ENCODE data around the gene PRRX2. TPM values are rescaled to one million over a fixed set of nuclear protein-coding genes. Genes with fewer than 3 reads are reported as not detected.

The PRRX2 gene
- total RNA-seq, 1 donor from 2014 or later = not detected

DNA sequence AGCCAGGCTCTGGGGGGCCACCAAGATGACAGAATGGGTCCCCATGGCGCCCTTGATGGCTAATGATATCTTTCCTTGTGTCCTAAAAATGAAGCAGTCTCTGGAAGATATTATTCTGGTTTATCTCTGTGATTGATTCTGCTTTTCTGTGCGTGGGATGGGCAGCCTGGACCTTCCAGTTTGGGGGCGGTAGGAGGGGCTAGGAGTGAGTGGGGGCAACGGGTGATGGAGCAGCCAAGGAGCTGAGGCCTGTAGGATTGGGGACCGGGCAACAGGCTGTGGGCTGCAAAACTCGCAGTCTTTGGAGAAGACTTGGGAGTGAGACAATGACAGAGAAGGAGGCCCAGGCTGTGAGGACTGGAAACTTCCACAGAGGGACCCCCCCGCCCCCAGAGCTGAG lies 8.8 kb downstream of the PRRX2 start:
- Histone ChIP-seq H3K4me3 (ENCODE audit: low read depth, low read length) (no peak overlapping the region), H3K27me3 (ENCODE audit: control insufficient read depth, insufficient read depth, low read length) (peaks cover 38% of the 10 kb centered on the region), H3K36me3 (ENCODE audit: control insufficient read depth, insufficient read depth, low read length) (no peaks in the 10 kb centered on the region)
- DNase-seq (ENCODE audit: low read depth) (no peak), FAIRE-seq (no peak)
- TF ChIP-seq, protein P1, sequence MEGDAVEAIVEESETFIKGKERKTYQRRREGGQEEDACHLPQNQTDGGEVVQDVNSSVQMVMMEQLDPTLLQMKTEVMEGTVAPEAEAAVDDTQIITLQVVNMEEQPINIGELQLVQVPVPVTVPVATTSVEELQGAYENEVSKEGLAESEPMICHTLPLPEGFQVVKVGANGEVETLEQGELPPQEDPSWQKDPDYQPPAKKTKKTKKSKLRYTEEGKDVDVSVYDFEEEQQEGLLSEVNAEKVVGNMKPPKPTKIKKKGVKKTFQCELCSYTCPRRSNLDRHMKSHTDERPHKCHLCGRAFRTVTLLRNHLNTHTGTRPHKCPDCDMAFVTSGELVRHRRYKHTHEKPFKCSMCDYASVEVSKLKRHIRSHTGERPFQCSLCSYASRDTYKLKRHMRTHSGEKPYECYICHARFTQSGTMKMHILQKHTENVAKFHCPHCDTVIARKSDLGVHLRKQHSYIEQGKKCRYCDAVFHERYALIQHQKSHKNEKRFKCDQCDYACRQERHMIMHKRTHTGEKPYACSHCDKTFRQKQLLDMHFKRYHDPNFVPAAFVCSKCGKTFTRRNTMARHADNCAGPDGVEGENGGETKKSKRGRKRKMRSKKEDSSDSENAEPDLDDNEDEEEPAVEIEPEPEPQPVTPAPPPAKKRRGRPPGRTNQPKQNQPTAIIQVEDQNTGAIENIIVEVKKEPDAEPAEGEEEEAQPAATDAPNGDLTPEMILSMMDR (IDR thresholded peaks at IDR 0.05; ENCODE audit: insufficient read depth, low read length, severe bottlenecking) = no peak

DNA sequence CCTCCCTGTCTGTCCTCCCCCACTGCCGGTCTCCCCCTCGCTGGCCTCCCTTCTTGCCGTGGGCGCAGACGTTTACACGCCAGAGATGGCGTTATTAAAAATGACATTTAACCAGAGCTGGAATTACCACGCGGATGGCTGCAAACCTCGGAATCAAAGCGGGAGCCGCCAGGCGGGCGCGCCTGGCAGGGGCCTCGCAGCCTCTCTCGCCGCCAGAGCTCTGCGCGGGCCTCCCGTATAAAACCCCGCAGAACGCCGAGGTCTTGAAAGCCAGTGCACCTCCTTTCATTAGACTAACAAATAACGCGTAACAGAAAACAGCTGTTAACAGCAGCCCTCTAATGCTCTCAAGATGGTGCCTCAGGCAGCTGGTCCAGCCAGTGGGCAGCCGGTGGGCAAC lies 10.2 kb downstream of the PRRX2 start:
- no peak for DNase-seq (ENCODE audit: low read depth)
- TF ChIP-seq, protein P1 (IDR thresholded peaks at IDR 0.05; ENCODE audit: insufficient read depth, low read length, severe bottlenecking) = no peak
- Histone ChIP-seq H3K36me3 (ENCODE audit: control insufficient read depth, insufficient read depth, low read length) (no peaks in the 10 kb centered on the region), H3K27me3 (ENCODE audit: control insufficient read depth, insufficient read depth, low read length) (peaks cover 40% of the 10 kb centered on the region), H3K4me3 (ENCODE audit: low read depth, low read length) (no peak overlapping the region)
- no peak for FAIRE-seq

DNA sequence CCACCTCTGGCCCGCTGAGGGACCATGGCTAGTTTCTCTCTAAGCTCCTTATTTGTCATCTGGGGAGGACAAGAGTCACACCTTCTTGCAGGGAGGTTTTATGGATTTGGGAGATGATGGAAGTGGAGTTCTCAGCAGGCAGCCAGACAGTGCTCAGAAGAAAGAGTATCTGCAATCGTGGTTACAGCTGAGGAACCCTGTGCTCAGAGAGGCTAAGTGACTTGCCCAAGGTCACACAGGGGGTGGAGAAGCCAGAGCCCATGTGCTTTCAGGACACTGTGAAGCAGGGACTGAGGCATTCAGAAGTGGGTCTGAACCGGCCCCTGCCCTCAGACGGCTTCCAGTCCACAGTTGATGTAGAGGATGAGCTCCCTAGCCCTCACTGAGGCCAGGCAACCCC lies 10.8 kb downstream of the PRRX2 start:
- TF ChIP-seq, protein P1 (IDR thresholded peaks at IDR 0.05; ENCODE audit: insufficient read depth, low read length, severe bottlenecking) = no peak
- Histone ChIP-seq H3K36me3 (ENCODE audit: control insufficient read depth, insufficient read depth, low read length) (no peaks in the 10 kb centered on the region), H3K27me3 (ENCODE audit: control insufficient read depth, insufficient read depth, low read length) (peaks cover 40% of the 10 kb centered on the region), H3K4me3 (ENCODE audit: low read depth, low read length) (no peak overlapping the region)
- FAIRE-seq (no peak), DNase-seq (ENCODE audit: low read depth) (no peak)

DNA sequence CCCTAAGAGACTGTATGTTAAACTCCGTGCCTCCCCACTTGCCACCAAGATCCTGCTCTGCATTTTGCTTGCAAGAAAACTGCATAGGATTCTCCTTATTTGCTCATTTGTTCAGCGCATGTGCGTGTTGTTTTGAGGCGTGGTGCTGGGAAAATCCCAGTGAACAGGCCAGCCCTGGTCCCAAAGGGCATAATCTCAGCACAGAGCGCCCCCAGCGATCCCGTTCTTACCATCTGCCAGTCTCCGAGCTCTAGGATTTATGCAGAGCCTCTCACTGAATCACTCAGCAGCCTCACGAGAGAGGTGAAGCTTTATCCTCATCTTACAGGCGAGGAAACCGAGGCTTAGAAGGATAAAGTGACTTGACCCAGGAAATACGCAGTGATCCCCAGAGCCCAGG lies 11.5 kb downstream of the PRRX2 start:
- peaks cover 40% of the 10 kb centered on the region for H3K27me3 ChIP-seq (ENCODE audit: control insufficient read depth, insufficient read depth, low read length)

DNA sequence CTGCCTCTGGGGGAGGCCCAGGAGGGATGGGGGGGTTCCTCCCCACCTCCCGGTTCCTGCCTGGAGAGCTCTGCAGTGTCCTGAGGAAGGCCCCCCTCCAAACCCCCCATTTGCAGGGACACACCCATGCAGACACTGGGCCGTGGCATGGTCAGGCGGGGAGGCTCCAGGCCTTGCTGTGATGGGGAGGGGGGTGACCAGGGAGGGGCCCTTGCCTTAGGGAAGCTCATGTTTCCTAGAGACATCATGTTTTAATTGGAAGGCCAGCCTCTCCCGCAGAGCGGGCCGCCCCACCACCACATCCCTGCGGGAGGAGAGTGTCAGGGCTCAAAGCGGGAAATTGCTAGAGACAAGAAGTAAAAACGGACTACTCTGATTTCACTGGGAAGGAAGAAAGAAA lies 12.0 kb downstream of the PRRX2 start:
- H3K4me3 ChIP-seq (ENCODE audit: low read depth, low read length) = no peak overlapping the region
- H3K36me3 ChIP-seq (ENCODE audit: control insufficient read depth, insufficient read depth, low read length) = no peaks in the 10 kb centered on the region
- TF ChIP-seq, protein P1 (IDR thresholded peaks at IDR 0.05; ENCODE audit: insufficient read depth, low read length, severe bottlenecking) = no peak
- peaks cover 40% of the 10 kb centered on the region for H3K27me3 ChIP-seq (ENCODE audit: control insufficient read depth, insufficient read depth, low read length)
- FAIRE-seq = no peak
- no peak for DNase-seq (ENCODE audit: low read depth)

More for the DNA sequence above, 11.5 kb downstream of the PRRX2 start:
- TF ChIP-seq, protein P1 (IDR thresholded peaks at IDR 0.05; ENCODE audit: insufficient read depth, low read length, severe bottlenecking) = no peak
- H3K4me3 ChIP-seq (ENCODE audit: low read depth, low read length) = no peak overlapping the region
- FAIRE-seq (no peak), DNase-seq (ENCODE audit: low read depth) (no peak)
- no peaks in the 10 kb centered on the region for H3K36me3 ChIP-seq (ENCODE audit: control insufficient read depth, insufficient read depth, low read length)

DNA sequence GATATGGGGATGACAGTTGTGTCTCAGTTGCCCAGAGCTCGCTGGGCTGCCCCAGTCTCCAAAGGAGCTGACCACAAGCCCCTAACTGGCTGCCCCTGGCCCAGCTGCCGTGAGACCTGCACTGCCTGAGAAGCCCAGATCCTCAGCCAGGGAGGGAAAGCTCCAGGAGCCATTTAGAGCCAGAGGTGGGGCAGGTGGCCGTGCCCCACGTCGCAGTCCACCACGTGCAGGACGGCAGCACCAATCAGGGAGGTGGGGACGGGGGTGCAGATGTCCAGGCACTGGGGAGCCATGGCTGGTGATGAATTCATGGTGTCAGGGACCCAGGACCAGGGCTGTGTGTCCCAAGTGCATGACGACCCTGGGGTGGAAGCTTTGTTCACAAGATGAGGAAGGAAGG lies 13.4 kb downstream of the PRRX2 start:
- Histone ChIP-seq H3K36me3 (ENCODE audit: control insufficient read depth, insufficient read depth, low read length) (no peaks in the 10 kb centered on the region), H3K27me3 (ENCODE audit: control insufficient read depth, insufficient read depth, low read length) (peaks cover 36% of the 10 kb centered on the region), H3K4me3 (ENCODE audit: low read depth, low read length) (no peak overlapping the region)
- TF ChIP-seq, protein P1 (IDR thresholded peaks at IDR 0.05; ENCODE audit: insufficient read depth, low read length, severe bottlenecking) = no peak
- FAIRE-seq = no peak
- no peak for DNase-seq (ENCODE audit: low read depth)
